HCT116 (cell line): ENCODE data around the gene FRRS1. TPM values are rescaled to one million over a fixed set of nuclear protein-coding genes. Genes with fewer than 3 reads are reported as not detected.

Experiments used
- ATAC-seq: fragments of 200-7000 bp; cut with Tn5 transposase; 2 replicates; pipeline ENCODE4 v1.9.1; 2020; ENCODE audit warnings: mild to moderate bottlenecking, moderate library complexity
- BruUV-seq: library from RNA; stranded (reverse); fragments of 400-500 nt; replicated peaks from 2 replicates; lab custom pipeline; 2021; lab: Mats Ljungman, UMichigan
- CTCF ChIA-PET: fragments of 300-600 bp; sonication (Branson Sonifier 250); formaldehyde crosslinking; loops from one replicate; lab custom pipeline; 2021; ENCODE audit warnings: antibody characterized with exemption; lab: Charles Lee
- POLR2A ChIA-PET: fragments of 300-600, 350-600 bp; sonication (Branson Sonifier 250); formaldehyde crosslinking; loops from one replicate; lab custom pipeline; 2021; ENCODE audit warnings: antibody characterized with exemption; lab: Charles Lee
- RAD21 ChIA-PET, 2 experiments: fragments of 300-600 bp; sonication (Branson Sonifier 250); formaldehyde crosslinking; loops; one replicate each; lab custom pipeline; 2023; ENCODE audit warnings: low total read pairs in 2 of 2; ENCODE audit not compliant: uncharacterized antibody in 2 of 2, unreplicated experiment in 2 of 2, low non-redundant PET in 1 of 2; lab: Charles Lee
- DNase-seq: peaks from one replicate; pipeline ENCODE4 v3.0.0-alpha.2; 2010; ENCODE audit warnings: low read depth, low spot score
- H2AFZ ChIP-seq: fragments of 200-600 bp; shearing (Covaris generic), sonication (generic); 2 replicates; pipeline ENCODE4 v1.6.1; 2017; ENCODE audit warnings: low read depth, mixed run types, mixed read lengths, antibody characterized with exemption, low read length; ENCODE audit not compliant: poor library complexity, severe bottlenecking
- H3K27ac ChIP-seq: 2 replicates; pipeline ENCODE4 v1.5.1; 2012; ENCODE audit warnings: low read depth, low read length
- H3K27me3 ChIP-seq: fragments of 200-600 bp; sonication (generic); 2 replicates; pipeline ENCODE4 v1.6.1; 2016; ENCODE audit warnings: mixed run types, low read length, mixed read lengths; ENCODE audit not compliant: insufficient read depth
- H3K36me3 ChIP-seq, 2 experiments: fragments of 200-500 bp in 1 of 2; fragments of 200-600 bp in 1 of 2; sonication (Bioruptor generic) in 1 of 2; sonication (generic) in 1 of 2; 2 replicates each; pipeline versions ENCODE4 v1.5.1 to v1.6.1; 2014 to 2016; ENCODE audit warnings: low read length in 2 of 2, inconsistent platforms in 1 of 2, mixed read lengths in 1 of 2, mixed run types in 1 of 2; ENCODE audit not compliant: insufficient read depth in 2 of 2, control insufficient read depth in 1 of 2
- H3K4me1 ChIP-seq, 2 experiments: fragments of 200-600 bp in 1 of 2; sonication (generic) in 1 of 2; 2 replicates each; pipeline versions ENCODE4 v1.5.1 to v1.6.1; 2012 to 2017; ENCODE audit warnings: low read length in 2 of 2, inconsistent platforms in 1 of 2, mild to moderate bottlenecking in 1 of 2, mixed read lengths in 1 of 2, mixed run types in 1 of 2, moderate library complexity in 1 of 2; ENCODE audit not compliant: insufficient read depth in 2 of 2, control insufficient read depth in 1 of 2
- H3K4me2 ChIP-seq: fragments of 200-600 bp; sonication (generic); 2 replicates; pipeline ENCODE4 v1.6.1; 2017; ENCODE audit warnings: mixed run types, low read length, mixed read lengths
- H3K4me3 ChIP-seq, 2 experiments: fragments of 200-600 bp in 1 of 2; sonication (generic) in 1 of 2; replicated peaks in 1 of 2; 2 replicates each; pipeline ENCODE4 v1.5.1; 2011 to 2016; ENCODE audit warnings: low read length in 2 of 2, control low read depth in 1 of 2, low read depth in 1 of 2, mild to moderate bottlenecking in 1 of 2, mixed read lengths in 1 of 2, mixed run types in 1 of 2
- H3K79me2 ChIP-seq: fragments of 200-600 bp; sonication (generic); 2 replicates; pipeline ENCODE4 v1.6.1; 2017; ENCODE audit warnings: mild to moderate bottlenecking, mixed run types, low read length, moderate library complexity, mixed read lengths; ENCODE audit not compliant: insufficient read depth
- H3K9ac ChIP-seq: fragments of 200-600 bp; sonication (generic); 2 replicates; pipeline ENCODE4 v1.6.1; 2016; ENCODE audit warnings: low read length, mixed read lengths
- H3K9me2 ChIP-seq: fragments of 200-600 bp; sonication (generic), shearing (Covaris generic); 2 replicates; pipeline ENCODE4 v1.6.1; 2017; ENCODE audit warnings: mixed run types, mild to moderate bottlenecking, moderate library complexity; ENCODE audit not compliant: insufficient read depth
- H3K9me3 ChIP-seq, 2 experiments: fragments of 200-500 bp in 1 of 2; fragments of 200-600 bp in 1 of 2; sonication (Bioruptor generic) in 1 of 2; sonication (generic) in 1 of 2; 2 replicates each; pipeline ENCODE4 v1.6.1; 2014 to 2017; ENCODE audit warnings: low read length in 2 of 2, mixed read lengths in 2 of 2, inconsistent platforms in 1 of 2, low read depth in 1 of 2, mild to moderate bottlenecking in 1 of 2, mixed run types in 1 of 2, moderate library complexity in 1 of 2; ENCODE audit not compliant: control insufficient read depth in 1 of 2, insufficient read depth in 1 of 2
- H4K20me1 ChIP-seq: fragments of 200-600 bp; sonication (generic), shearing (Covaris generic); 2 replicates; pipeline ENCODE4 v1.6.1; 2017; ENCODE audit warnings: mixed run types, mild to moderate bottlenecking, moderate library complexity; ENCODE audit not compliant: insufficient read depth
- CBX3 ChIP-seq: IDR thresholded peaks from 2 replicates; pipeline ENCODE4 v1.6.1; 2012; ENCODE audit warnings: low read depth
- CEBPB ChIP-seq: IDR thresholded peaks from 2 replicates; pipeline ENCODE4 v1.6.1; 2012; ENCODE audit warnings: low read depth
- EGR1 ChIP-seq: IDR thresholded peaks from 2 replicates; pipeline ENCODE4 v1.6.1; 2012; ENCODE audit warnings: low read depth
- ELF1 ChIP-seq: IDR thresholded peaks from 2 replicates; pipeline ENCODE4 v1.6.1; 2012; ENCODE audit warnings: low read depth, borderline replicate concordance
- EZH2 ChIP-seq: fragments of 200-600 bp; sonication (generic); IDR thresholded peaks from 2 replicates; pipeline ENCODE4 v1.6.1; 2017; ENCODE audit warnings: antibody characterized with exemption, mixed run types
- EZH2phosphoT487 ChIP-seq: fragments of 200-600 bp; IDR thresholded peaks from 2 replicates; pipeline ENCODE4 v1.6.1; 2018; ENCODE audit warnings: antibody characterized with exemption, borderline replicate concordance
- FOSL1 ChIP-seq: IDR thresholded peaks from 2 replicates; pipeline ENCODE4 v1.6.1; 2012; ENCODE audit warnings: low read depth
- JUND ChIP-seq: IDR thresholded peaks from 2 replicates; pipeline ENCODE4 v1.6.1; 2012
- POLR2A ChIP-seq: IDR thresholded peaks from 2 replicates; pipeline ENCODE4 v1.7.0; 2011; ENCODE audit warnings: borderline replicate concordance; ENCODE audit not compliant: insufficient read depth, insufficient read length; ENCODE audit errors: extremely low read depth
- POLR2AphosphoS5 ChIP-seq: IDR thresholded peaks from 2 replicates; pipeline ENCODE4 v1.6.1; 2011; ENCODE audit warnings: mild to moderate bottlenecking, low read depth, low read length, moderate library complexity
- RAD21 ChIP-seq: IDR thresholded peaks from 2 replicates; pipeline ENCODE4 v1.6.1; 2012; ENCODE audit warnings: low read depth, mild to moderate bottlenecking
- SIN3A ChIP-seq: IDR thresholded peaks from 2 replicates; pipeline ENCODE4 v1.6.1; 2012; ENCODE audit warnings: low read depth
- SP1 ChIP-seq: IDR thresholded peaks from 2 replicates; pipeline ENCODE4 v1.6.1; 2012; ENCODE audit warnings: low read depth
- SRF ChIP-seq: IDR thresholded peaks from 2 replicates; pipeline ENCODE4 v1.6.1; 2012; ENCODE audit warnings: low read depth
- TCF7L2 ChIP-seq: IDR thresholded peaks from 2 replicates; pipeline ENCODE4 v1.7.0; 2011; ENCODE audit warnings: borderline replicate concordance, inconsistent platforms; ENCODE audit not compliant: insufficient read depth, insufficient read length; ENCODE audit errors: extremely low read depth
- YY1 ChIP-seq: IDR thresholded peaks from 2 replicates; pipeline ENCODE4 v1.6.1; 2011; ENCODE audit warnings: low read length, low read depth, moderate library complexity, mild to moderate bottlenecking; ENCODE audit not compliant: insufficient replicate concordance; ENCODE audit errors: extremely low read depth
- ZFX ChIP-seq: fragments of 450-650 bp; IDR thresholded peaks from 2 replicates; pipeline ENCODE4 v1.6.1; 2017
- ZNF274 ChIP-seq: fragments of 200-500 bp; sonication (Bioruptor generic); IDR thresholded peaks from 2 replicates; pipeline ENCODE4 v1.6.1; 2014; ENCODE audit warnings: mild to moderate bottlenecking, low read depth, low read length, inconsistent platforms
- intact Hi-C: fragments of 100-400 bp; cut with micrococcal nuclease; formaldehyde crosslinking; loops from 2 replicates; pipeline ENCODE4 v1.10.0; 2022
- total RNA-seq: library from RNA; stranded (reverse); gene quantifications from one replicate; pipeline ENCODE4 v1.2.1, GENCODE V29; 2021; ENCODE audit not compliant: unreplicated experiment
- TF ChIP-seq, protein P1 (sequence below), 3 experiments: fragments of 200-600 bp in 1 of 3; sonication (generic) in 1 of 3; IDR thresholded peaks in 2 of 3; conservative IDR thresholded peaks in 1 of 3; 2 replicates each; pipeline ENCODE4 v1.5.1; 2012 to 2017; ENCODE audit warnings: low read depth in 2 of 3, low read length in 2 of 3, antibody characterized with exemption in 1 of 3, borderline replicate concordance in 1 of 3, control low read depth in 1 of 3, mild to moderate bottlenecking in 1 of 3, mixed read lengths in 1 of 3, mixed run types in 1 of 3, moderate library complexity in 1 of 3; ENCODE audit not compliant: insufficient read depth in 1 of 3
- TF ChIP-seq, protein P2 (sequence below): IDR thresholded peaks from 2 replicates; pipeline ENCODE4 v1.6.1; 2012; ENCODE audit warnings: low read depth
- TF ChIP-seq, protein P3 (sequence below): IDR thresholded peaks from 2 replicates; pipeline ENCODE4 v1.6.1; 2012
- TF ChIP-seq, protein P4 (sequence below): IDR thresholded peaks from 2 replicates; pipeline ENCODE4 v1.6.1; 2011; ENCODE audit warnings: mild to moderate bottlenecking, low read length, moderate library complexity; ENCODE audit not compliant: insufficient replicate concordance; ENCODE audit errors: extremely low read depth

The FRRS1 gene
- total RNA-seq, 1 experiment from 2014 or later, result 19.8 TPM

DNA sequence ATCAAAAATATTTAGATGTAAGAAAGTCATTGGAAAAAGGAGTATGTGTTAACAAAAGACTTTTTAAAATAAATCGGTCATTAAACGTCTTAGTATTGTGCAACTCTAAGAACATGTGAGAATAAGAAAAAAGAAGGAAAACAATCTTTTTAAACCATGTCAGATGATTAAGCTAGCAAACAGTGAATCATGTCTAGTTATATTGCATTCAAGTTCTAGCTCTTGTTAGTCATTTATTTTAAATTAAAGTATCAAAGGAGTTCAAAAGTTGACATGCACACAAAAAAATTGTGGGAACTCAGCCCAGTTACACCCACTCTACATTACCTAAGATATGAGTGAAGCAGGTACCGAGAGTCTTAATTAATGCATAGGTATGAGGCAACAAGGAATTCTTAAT, 9.8 kb downstream of the FRRS1 start:
- CTCF ChIA-PET, result no interaction called here
- peak overlapping the region; percentile 40; the same call in 1 of the 2 replicates for H3K27ac ChIP-seq
- TF ChIP-seq ZNF274, result no peak
- TF ChIP-seq, protein P1, sequence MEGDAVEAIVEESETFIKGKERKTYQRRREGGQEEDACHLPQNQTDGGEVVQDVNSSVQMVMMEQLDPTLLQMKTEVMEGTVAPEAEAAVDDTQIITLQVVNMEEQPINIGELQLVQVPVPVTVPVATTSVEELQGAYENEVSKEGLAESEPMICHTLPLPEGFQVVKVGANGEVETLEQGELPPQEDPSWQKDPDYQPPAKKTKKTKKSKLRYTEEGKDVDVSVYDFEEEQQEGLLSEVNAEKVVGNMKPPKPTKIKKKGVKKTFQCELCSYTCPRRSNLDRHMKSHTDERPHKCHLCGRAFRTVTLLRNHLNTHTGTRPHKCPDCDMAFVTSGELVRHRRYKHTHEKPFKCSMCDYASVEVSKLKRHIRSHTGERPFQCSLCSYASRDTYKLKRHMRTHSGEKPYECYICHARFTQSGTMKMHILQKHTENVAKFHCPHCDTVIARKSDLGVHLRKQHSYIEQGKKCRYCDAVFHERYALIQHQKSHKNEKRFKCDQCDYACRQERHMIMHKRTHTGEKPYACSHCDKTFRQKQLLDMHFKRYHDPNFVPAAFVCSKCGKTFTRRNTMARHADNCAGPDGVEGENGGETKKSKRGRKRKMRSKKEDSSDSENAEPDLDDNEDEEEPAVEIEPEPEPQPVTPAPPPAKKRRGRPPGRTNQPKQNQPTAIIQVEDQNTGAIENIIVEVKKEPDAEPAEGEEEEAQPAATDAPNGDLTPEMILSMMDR (IDR thresholded peaks at IDR 0.05 in 2 of 3, conservative IDR thresholded peaks at IDR 0.05 in 1 of 3; ENCODE audit: borderline replicate concordance in 1 of 3, insufficient read depth in 1 of 3, low read depth in 2 of 3, low read length in 2 of 3), result no peak
- no peak for TF ChIP-seq POLR2A
- TF ChIP-seq JUND, result peak; percentile 81
- peak; percentile 78 for TF ChIP-seq SP1
- peak; percentile 37; the same call in 1 of the 2 replicates for TF ChIP-seq SIN3A
- TF ChIP-seq, protein P2, sequence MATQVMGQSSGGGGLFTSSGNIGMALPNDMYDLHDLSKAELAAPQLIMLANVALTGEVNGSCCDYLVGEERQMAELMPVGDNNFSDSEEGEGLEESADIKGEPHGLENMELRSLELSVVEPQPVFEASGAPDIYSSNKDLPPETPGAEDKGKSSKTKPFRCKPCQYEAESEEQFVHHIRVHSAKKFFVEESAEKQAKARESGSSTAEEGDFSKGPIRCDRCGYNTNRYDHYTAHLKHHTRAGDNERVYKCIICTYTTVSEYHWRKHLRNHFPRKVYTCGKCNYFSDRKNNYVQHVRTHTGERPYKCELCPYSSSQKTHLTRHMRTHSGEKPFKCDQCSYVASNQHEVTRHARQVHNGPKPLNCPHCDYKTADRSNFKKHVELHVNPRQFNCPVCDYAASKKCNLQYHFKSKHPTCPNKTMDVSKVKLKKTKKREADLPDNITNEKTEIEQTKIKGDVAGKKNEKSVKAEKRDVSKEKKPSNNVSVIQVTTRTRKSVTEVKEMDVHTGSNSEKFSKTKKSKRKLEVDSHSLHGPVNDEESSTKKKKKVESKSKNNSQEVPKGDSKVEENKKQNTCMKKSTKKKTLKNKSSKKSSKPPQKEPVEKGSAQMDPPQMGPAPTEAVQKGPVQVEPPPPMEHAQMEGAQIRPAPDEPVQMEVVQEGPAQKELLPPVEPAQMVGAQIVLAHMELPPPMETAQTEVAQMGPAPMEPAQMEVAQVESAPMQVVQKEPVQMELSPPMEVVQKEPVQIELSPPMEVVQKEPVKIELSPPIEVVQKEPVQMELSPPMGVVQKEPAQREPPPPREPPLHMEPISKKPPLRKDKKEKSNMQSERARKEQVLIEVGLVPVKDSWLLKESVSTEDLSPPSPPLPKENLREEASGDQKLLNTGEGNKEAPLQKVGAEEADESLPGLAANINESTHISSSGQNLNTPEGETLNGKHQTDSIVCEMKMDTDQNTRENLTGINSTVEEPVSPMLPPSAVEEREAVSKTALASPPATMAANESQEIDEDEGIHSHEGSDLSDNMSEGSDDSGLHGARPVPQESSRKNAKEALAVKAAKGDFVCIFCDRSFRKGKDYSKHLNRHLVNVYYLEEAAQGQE, result no peak
- peak; percentile 82 for TF ChIP-seq EGR1
- no peak for TF ChIP-seq TCF7L2
- peak; percentile 47; the same call in 1 of the 2 replicates for TF ChIP-seq SRF
- TF ChIP-seq, protein P3, sequence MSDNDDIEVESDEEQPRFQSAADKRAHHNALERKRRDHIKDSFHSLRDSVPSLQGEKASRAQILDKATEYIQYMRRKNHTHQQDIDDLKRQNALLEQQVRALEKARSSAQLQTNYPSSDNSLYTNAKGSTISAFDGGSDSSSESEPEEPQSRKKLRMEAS, result no peak
- TF ChIP-seq CEBPB, result peak; percentile 93
- TF ChIP-seq RAD21, result no peak
- TF ChIP-seq, protein P4, sequence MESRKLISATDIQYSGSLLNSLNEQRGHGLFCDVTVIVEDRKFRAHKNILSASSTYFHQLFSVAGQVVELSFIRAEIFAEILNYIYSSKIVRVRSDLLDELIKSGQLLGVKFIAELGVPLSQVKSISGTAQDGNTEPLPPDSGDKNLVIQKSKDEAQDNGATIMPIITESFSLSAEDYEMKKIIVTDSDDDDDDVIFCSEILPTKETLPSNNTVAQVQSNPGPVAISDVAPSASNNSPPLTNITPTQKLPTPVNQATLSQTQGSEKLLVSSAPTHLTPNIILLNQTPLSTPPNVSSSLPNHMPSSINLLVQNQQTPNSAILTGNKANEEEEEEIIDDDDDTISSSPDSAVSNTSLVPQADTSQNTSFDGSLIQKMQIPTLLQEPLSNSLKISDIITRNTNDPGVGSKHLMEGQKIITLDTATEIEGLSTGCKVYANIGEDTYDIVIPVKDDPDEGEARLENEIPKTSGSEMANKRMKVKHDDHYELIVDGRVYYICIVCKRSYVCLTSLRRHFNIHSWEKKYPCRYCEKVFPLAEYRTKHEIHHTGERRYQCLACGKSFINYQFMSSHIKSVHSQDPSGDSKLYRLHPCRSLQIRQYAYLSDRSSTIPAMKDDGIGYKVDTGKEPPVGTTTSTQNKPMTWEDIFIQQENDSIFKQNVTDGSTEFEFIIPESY, result no peak
- TF ChIP-seq EZH2, result no peak
- no peak for TF ChIP-seq ELF1
- TF ChIP-seq CBX3, result no peak
- TF ChIP-seq FOSL1, result peak; percentile 75
- TF ChIP-seq POLR2AphosphoS5, result no peak; the same call in 1 of the 2 replicates
- TF ChIP-seq YY1, result no peak
- TF ChIP-seq ZFX, result no peak
- no peak for TF ChIP-seq EZH2phosphoT487

More for the DNA sequence above, 9.8 kb downstream of the FRRS1 start:
- H3K9ac ChIP-seq, result 0 out of 2 replicates have a peak overlapping the region, but pooled peaks have one; percentile 3
- H3K4me1 ChIP-seq, result peaks cover 10 to 67% of the 10 kb centered on the region in 2 experiments; a peak in 3 of 4 replicates
- RAD21 ChIA-PET, result no interaction called here
- no peaks in the 10 kb centered on the region for H4K20me1 ChIP-seq
- peak overlapping the region; percentile 59 for H3K4me2 ChIP-seq
- no peaks in the 10 kb centered on the region for H3K9me2 ChIP-seq
- H3K27me3 ChIP-seq, result no peaks in the 10 kb centered on the region
- POLR2A ChIA-PET, result interaction anchor here (4.1 kb wide), 1 partner anchor 9 kb away, joined by 16 read pairs; the partner anchor contains the start of gene FRRS1
- no peaks in the 10 kb centered on the region for H3K9me3 ChIP-seq
- no peaks in the 10 kb centered on the region for H3K36me3 ChIP-seq
- intact Hi-C loops, result no loop called here
- no peak overlapping the region for H2AFZ ChIP-seq
- peaks cover 42% of the 10 kb centered on the region for H3K79me2 ChIP-seq
- no TSS peak for BruUV-seq
- ATAC-seq (peak; percentile 54; the same call in 1 of the 2 replicates), DNase-seq (peak; percentile 51)
- H3K4me3 ChIP-seq, result peak overlapping the region in 1 of 2 experiments; percentile 22; a peak in 1 of 4 replicates
